ENCODE results near the gene ALK. TPM values are rescaled to one million over a fixed set of nuclear protein-coding genes. Genes with fewer than 3 reads are reported as not detected.

The ALK gene
- total RNA-seq, 1 donor from 2014 or later, result not detected

GRCh38 chr2:29570539-29570938 lies 350.8 kb downstream of the ALK start:
- intact Hi-C loops (cut with DNase I), result no loop called here

GRCh38 chr2:29567906-29568520 lies 353.4 kb downstream of the ALK start:
- DNase-seq (ENCODE audit: low spot score), result no peak
- intact Hi-C loops (cut with DNase I), result no loop called here

More at GRCh38 chr2:29570539-29570938, 350.8 kb downstream of the ALK start:
- DNase-seq (ENCODE audit: low spot score), result no peak

- intact Hi-C loops (cut with DNase I), result no loop called here
- DNase-seq (ENCODE audit: low spot score), result no peak
These were observed 357.7 kb downstream of the ALK start for GRCh38 chr2:29563697-29564096.

- no peak for DNase-seq (ENCODE audit: low spot score)
- intact Hi-C loops (cut with DNase I), result no loop called here
These were observed 358.5 kb downstream of the ALK start for GRCh38 chr2:29562896-29563295.

GRCh38 chr2:29562319-29562718 lies 359.1 kb downstream of the ALK start:
- DNase-seq (ENCODE audit: low spot score), result no peak
- intact Hi-C loops (cut with DNase I), result no loop called here

- intact Hi-C loops (cut with DNase I), result no loop called here
- no peak for DNase-seq (ENCODE audit: low spot score)
These were observed 359.8 kb downstream of the ALK start for GRCh38 chr2:29561628-29562027.

- no peak for DNase-seq (ENCODE audit: low spot score)
- intact Hi-C loops (cut with DNase I), result no loop called here
These were observed 360.2 kb downstream of the ALK start for GRCh38 chr2:29561181-29561580.

GRCh38 chr2:29560566-29560965 lies 360.8 kb downstream of the ALK start:
- no peak for DNase-seq (ENCODE audit: low spot score)
- intact Hi-C loops (cut with DNase I), result no loop called here

- intact Hi-C loops (cut with DNase I), result no loop called here
- no peak for DNase-seq (ENCODE audit: low spot score)
These were observed 361.4 kb downstream of the ALK start for GRCh38 chr2:29560030-29560429.

- DNase-seq (ENCODE audit: low spot score), result no peak
- intact Hi-C loops (cut with DNase I), result no loop called here
These were observed 361.8 kb downstream of the ALK start for GRCh38 chr2:29559578-29559977.

GRCh38 chr2:29558097-29558496 lies 363.3 kb downstream of the ALK start:
- intact Hi-C loops (cut with DNase I), result no loop called here
- no peak for DNase-seq (ENCODE audit: low spot score)

GRCh38 chr2:29557268-29557667 lies 364.1 kb downstream of the ALK start:
- intact Hi-C loops (cut with DNase I), result no loop called here
- DNase-seq (ENCODE audit: low spot score), result no peak

- intact Hi-C loops (cut with DNase I), result no loop called here
These were observed 372.4 kb downstream of the ALK start for GRCh38 chr2:29549069-29549380.

GRCh38 chr2:29544917-29545316 lies 376.5 kb downstream of the ALK start:
- no peak for DNase-seq (ENCODE audit: low spot score)
- intact Hi-C loops (cut with DNase I), result no loop called here

More at GRCh38 chr2:29549069-29549380, 372.4 kb downstream of the ALK start:
- DNase-seq (ENCODE audit: low spot score), result no peak

- intact Hi-C loops (cut with DNase I), result no loop called here
- DNase-seq (ENCODE audit: low spot score), result no peak
These were observed 377.4 kb downstream of the ALK start for GRCh38 chr2:29544031-29544430.

GRCh38 chr2:29535188-29535587 lies 386.2 kb downstream of the ALK start:
- DNase-seq (ENCODE audit: low spot score), result no peak
- intact Hi-C loops (cut with DNase I), result no loop called here

GRCh38 chr2:29532436-29532835 lies 388.9 kb downstream of the ALK start:
- no peak for DNase-seq (ENCODE audit: low spot score)
- intact Hi-C loops (cut with DNase I), result no loop called here

- no peak for DNase-seq (ENCODE audit: low spot score)
- intact Hi-C loops (cut with DNase I), result no loop called here
These were observed 389.8 kb downstream of the ALK start for GRCh38 chr2:29531626-29532025.

- intact Hi-C loops (cut with DNase I), result no loop called here
- no peak for DNase-seq (ENCODE audit: low spot score)
These were observed 391.1 kb downstream of the ALK start for GRCh38 chr2:29530281-29530680.

GRCh38 chr2:29528891-29529520 lies 392.4 kb downstream of the ALK start:
- DNase-seq (ENCODE audit: low spot score), result peak; percentile 77
- intact Hi-C loops (cut with DNase I), result no loop called here

GRCh38 chr2:29528371-29528770 lies 393.0 kb downstream of the ALK start:
- no peak for DNase-seq (ENCODE audit: low spot score)
- intact Hi-C loops (cut with DNase I), result no loop called here

GRCh38 chr2:29527947-29528346 lies 393.4 kb downstream of the ALK start:
- intact Hi-C loops (cut with DNase I), result no loop called here
- no peak for DNase-seq (ENCODE audit: low spot score)
